SU-DHL-6 (cell line): ENCODE results near the gene CHIC2.

Experiments used
- EZH2phosphoT487 ChIP-seq: fragments of 200-600 bp; sonication (generic), shearing (Covaris generic); conservative IDR thresholded peaks from 2 replicates; pipeline ENCODE4 v1.6.1; 2018; ENCODE audit warnings: mild to moderate bottlenecking, antibody characterized with exemption, low read length, moderate library complexity, mixed read lengths
- TF ChIP-seq, protein P1 (sequence below): fragments of 200-600 bp; sonication (generic); IDR thresholded peaks from one replicate; pipeline ENCODE4 v1.5.1; 2017; ENCODE audit warnings: antibody characterized with exemption, mild to moderate bottlenecking, low read length, moderate library complexity; ENCODE audit not compliant: insufficient read depth, poor library complexity, severe bottlenecking

DNA sequence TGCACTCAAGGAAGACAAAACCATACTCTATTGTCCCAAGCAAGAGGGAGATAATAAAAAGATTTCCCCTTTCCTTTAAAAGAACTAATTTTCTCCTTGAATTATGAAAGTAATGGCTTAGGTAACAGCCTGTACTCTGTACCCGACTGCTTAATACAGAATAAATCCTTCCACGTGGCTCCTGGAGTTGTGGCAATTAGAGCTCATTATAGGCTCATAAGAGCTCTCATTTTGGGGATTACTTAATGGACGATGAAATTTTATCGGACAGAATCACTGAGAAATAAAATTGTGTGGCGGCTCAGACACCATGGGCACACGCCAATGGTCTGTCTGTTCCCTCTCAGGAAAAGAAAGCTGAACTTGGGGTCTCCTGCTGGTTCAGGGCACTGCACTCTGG, 32.7 kb upstream of the CHIC2 start:
- TF ChIP-seq, protein P1, sequence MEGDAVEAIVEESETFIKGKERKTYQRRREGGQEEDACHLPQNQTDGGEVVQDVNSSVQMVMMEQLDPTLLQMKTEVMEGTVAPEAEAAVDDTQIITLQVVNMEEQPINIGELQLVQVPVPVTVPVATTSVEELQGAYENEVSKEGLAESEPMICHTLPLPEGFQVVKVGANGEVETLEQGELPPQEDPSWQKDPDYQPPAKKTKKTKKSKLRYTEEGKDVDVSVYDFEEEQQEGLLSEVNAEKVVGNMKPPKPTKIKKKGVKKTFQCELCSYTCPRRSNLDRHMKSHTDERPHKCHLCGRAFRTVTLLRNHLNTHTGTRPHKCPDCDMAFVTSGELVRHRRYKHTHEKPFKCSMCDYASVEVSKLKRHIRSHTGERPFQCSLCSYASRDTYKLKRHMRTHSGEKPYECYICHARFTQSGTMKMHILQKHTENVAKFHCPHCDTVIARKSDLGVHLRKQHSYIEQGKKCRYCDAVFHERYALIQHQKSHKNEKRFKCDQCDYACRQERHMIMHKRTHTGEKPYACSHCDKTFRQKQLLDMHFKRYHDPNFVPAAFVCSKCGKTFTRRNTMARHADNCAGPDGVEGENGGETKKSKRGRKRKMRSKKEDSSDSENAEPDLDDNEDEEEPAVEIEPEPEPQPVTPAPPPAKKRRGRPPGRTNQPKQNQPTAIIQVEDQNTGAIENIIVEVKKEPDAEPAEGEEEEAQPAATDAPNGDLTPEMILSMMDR: no peak
- TF ChIP-seq EZH2phosphoT487: no peak
